T-helper 2 cell (primary cell): ENCODE measurements around the gene NALCN.

Source experiments
- DNase-seq, 5 experiments: peaks; one replicate each; pipeline versions ENCODE4 v3.0.0 to v3.0.0-alpha.2; 2012 to 2022

NALCN gene

DNA sequence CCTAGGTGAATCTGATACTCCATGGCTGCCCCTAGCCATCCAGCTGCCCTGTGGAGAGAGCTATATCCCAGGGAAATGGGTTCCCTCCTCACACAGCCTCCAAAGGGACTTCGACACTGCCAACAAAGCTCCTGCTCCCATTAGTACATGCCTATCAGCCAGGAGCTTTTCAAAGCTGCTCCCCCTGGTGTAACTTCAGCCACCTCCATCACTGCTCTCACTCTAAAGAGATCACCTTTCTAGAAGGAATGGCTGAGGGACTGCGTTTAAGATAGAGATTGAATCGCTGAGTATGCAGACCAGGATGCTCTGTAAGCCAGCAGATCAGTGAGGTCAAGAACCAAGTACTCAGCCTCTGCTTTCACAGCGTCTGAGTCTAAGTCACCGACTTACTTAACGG, 213.7 kb downstream of the NALCN start:
- DNase-seq = no peak

DNA sequence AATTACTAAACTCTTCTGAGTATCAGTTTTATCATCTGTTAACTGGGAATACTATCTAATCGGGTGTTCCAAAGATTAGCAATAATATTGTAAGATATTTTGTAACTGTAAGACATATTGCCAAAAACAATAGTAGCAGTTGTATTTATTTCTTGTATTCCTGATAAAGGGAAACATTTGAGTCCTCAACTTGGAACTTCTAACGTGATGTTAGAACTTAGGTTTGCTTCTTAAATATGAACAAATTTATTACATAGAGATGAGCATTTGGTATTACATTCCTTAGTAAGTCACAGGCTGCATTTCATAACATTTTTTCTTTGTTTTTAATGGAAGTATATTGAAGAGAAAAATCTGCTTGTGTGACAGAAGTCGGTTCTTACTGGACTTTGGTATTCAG, 225.3 kb downstream of the NALCN start:
- no peak for DNase-seq

DNA sequence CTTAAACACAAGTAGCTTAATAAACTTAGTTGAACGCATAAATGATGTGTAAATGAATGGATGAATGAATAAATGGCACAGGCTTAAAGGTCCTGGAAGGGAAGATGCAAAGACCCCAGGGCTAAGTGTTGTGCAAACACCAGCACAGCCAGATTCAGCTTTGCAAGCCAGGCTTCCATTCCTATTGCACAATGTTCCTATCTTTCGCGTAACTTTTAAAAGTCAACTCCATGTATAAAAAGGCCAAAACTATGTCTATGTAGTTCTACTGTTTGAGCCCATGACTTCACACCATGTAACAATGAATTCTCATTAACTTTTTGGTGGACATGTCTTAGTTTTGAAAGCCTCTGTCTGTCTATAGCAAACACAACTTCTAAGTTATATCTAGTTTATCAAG, 226.0 kb downstream of the NALCN start:
- DNase-seq = no peak

DNA sequence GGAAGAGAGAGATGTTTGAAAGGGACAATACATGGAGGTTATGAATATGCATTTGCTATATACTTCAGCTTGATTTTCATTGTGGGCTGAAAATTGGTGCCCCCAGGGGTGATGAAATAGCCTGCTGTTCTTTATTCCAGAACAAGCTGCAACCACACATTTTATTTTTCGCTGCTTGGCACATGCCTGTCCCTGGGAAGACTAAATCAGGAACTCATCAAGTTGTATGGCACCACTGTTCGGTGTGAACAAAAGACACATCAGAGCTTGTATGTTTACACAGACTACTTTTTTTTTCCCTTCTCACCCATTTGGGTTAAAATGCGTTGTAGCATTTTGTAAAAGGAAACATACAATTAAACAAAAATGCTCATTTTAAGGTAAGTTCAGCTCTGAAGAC, 230.7 kb downstream of the NALCN start:
- DNase-seq = no peak

DNA sequence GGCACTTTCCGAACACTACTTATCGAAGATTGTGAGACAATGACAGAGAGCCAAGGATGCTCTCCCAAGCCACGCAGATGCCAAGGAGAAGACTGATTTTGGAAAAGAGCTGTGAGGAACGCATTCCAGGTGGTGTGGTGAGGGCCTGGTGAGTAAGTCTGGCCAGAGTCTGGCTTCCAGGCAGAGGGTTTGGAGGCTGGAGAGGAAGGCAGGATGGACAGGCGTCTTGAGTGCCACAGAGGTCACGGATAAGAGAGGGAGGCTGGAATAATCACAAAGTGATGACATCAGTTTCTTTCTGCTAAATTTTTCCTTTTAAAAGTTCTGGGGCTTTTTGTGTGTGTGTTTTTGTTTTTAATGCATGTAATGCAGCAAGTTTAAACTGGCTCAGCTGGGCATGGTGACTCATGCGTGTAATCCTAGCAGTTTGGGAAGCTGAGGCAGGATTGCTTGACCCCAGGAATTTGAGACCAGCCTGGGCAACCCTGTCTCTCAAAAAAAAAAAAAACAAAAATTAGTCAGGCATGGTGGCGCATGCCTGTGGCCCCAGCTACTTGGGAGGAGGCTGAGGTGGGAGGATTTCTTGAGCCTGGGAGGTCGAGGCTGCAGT, 235.1 kb downstream of the NALCN start:
- DNase-seq = no peak

DNA sequence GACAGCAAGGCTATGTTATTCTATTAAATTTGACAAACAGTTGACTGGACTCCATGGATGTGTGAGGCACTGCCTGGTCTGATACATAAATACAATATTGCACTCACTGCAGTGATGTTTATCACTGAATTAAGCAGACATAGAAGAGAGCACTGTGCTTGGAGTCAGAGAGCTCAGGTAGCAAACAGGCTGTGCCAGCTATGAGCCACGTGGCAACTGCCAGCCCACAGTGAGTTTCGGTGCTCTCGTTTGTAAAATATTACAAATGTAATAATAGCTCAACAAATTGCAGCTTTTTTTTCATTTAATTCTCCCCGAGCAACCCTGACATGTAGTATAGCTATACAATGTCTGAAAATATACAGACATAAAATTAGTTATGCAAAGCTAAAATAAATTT, 237.3 kb downstream of the NALCN start:
- no peak for DNase-seq

DNA sequence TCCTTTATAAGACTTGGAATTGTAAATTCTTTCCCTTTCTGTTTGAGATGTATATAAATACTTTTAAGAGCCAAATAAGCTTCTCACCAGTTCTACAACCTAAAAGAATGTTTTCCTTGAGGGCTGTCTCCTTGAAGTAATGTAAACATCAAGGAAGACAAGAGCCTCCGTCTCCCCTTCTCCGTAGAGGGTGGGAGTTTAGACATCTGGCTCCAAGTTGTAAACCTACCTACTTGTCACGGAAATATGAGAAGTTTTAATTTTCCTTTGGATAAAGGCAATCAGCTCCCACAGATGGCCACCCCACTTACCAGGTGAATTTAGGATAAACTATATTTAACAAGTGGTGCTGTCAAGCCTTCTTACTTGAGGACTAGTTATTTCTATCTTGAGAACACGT, 237.9 kb downstream of the NALCN start:
- no peak for DNase-seq

DNA sequence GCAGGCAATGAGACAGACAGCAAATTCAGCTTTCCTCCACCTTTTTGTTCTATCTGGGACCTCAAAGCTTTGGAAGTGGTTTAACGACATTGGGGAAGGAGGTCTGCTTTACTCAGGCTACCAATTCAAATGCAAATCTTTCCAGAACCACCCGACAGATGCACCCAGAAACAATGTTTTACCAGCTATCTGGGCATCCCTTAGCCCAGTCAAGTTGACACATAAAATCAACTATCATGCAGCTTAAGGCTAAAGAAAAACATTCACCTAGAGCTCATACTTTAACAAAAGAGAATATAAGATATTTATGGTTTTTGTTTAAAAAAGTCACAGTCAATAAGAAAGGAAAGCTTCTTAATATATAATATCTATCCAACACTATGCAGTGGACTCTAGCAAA, 246.0 kb downstream of the NALCN start:
- DNase-seq = no peak

DNA sequence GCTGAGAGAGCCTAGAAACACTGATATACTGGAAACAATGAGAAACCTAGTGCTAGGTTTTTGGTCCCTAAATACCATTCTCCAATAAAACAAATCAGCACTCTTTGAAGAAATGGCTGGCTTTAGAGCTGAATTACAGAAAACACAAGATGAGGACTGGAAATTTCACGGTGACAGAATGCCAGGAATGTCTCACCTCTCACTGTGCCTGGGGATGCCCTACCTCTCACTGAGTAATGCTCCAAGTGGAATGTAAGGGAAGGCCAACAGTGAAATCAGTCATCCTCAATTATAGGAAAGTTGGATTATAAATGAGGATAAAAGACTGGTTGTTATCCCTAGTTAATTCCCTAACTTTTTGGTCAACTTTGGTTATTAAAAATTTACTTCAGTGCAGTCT, 259.0 kb downstream of the NALCN start:
- no peak for DNase-seq

DNA sequence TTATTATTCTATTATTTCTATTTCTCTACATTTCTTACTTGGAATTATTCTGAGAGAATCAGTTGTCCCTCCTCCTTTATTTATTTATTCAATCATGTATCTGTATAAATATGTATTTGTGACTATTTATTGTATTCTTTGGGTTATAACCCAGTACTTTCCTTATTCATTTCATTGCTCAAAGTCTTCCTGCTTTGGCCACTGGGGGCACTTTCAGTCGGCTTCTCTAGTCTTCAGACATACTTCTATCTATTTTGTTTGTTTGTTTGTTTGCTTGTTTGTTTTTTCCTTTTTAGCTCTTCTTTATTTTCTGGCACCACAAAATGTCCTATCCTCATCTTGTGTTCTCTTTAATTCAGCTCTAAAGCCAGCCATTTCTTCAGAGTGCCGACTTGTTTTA, 260.4 kb downstream of the NALCN start:
- DNase-seq = no peak

DNA sequence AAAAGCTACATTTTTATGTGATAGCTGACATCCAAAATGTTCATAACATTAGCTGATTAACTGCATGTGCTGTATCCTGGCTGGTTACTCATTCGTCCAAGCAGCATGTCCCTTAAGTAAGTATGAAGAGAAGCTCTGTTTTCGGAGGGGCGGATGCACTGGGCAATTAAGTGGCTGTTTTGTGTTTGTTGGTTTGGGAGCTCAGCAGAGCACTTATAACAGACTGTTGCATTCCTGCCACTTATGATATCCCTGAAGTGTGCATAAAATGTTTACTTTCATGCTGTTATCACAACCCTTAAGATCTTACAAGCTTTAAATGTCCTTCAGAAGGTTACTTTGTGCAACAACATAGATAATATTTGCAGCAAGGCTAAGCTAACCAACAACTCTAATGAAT, 264.1 kb downstream of the NALCN start:
- DNase-seq = no peak

DNA sequence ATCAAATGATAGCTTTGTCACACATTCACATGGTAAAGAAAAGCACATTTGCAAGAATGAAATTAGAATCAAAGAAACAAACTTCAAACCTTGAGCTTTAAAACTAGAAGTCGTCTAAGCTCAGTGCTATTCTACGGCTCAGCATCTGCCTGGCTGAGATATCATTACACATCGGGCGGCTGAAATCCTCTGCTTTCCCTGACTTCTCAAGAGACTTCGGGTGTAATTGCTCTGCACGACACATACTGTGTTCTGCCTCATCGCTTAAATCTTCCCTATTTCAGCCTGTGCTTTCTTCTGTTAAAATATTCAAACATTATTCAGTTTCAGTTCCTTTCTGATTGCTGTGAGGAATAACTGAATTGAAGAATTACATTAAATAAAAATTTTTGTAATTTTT, 265.3 kb downstream of the NALCN start:
- no peak for DNase-seq

DNA sequence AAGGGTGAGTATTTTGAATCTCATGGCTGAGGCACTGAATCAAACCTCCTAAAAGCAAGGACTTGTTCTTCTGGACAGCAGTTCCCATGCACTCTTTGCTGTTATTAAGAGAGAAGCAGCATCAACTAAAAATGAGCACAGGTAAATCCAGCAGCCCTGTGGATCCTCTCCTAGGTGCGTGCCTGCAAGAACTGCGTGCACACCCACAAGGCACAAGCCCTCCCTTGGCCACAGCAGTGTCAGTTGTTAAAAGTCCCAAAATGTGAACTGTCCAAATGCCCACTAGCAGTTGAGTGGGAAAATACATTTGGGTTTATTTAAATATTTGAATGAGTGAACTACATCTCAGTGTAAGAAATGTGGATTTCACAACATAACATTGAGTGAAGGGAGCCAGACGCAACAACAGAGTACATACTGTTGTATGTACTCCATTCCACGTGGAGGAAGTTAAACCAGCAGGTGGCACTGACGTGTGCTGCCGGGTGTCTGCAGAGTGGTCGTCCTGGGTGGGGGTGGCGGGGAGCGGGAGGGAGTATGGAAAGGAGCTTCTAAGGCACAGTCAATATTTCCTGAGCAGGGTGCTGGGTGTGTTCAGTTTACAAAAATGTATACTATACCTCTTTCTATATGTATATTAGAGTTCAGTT, 266.4 kb downstream of the NALCN start:
- no peak for DNase-seq

DNA sequence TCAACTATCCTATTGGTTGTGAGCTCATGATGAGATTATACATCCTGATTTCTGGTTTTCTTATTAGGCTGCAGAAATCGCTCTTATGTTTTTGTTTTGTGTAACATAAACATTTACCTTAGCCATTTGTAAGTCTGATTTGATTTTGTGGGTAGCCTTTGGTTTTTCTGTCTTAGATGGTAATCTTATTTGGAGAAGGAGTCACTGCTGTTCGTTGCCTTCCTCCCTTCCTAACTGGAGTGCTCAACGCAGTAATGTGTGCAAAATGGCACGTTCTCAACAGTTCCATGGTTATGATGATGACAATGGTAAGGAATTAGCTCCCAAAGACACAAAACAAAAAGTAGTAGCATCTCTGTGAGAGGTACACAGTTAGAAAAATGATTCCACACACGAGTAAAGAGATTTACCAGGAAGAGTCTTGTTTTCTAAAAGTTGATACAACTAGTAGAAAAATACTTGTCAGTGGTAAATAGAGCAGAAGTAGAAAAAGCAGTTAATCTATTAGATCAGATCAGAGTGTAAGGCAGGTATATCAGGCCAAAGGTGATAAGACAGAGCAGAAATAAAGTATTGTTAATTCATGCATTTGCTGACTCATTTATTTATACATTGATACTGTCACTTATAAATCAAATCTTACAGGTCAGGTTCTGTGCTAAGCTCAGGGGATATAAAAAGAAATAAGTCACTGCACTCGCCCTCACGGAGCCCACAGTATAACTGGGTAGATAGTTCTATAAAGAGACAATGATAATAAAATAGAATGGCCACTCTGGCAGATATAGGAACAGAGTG, 270.0 kb downstream of the NALCN start:
- no peak for DNase-seq

DNA sequence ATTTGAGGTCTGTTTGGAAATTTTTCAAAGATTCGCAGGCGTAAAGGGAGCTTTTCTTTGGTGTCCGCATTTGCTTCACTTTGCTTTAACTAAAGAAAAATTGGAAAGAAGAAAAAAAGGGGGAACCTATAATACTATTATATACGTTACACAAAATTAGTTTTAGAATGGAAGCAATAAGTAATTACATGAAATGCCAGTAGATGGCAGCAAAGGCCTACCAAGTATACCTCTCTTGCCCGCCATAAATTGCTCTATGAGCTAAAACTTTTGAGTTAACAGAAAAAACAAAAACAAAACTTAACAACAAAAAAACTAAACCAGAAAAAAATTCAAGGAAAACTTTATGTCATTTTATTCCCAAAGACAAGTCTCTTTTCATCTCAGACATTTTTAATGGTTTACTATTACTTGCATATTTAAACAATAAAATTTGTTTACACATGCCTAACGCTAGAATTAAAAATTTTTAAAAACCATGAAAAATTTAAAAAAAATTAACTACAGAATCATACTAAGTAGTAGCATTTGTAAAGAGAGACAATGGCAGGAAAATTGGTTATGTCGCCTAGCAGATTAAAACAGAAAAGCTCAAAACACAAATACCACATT, 271.4 kb downstream of the NALCN start:
- peak in 2 of 5 experiments; percentile 1 to 52 for DNase-seq

DNA sequence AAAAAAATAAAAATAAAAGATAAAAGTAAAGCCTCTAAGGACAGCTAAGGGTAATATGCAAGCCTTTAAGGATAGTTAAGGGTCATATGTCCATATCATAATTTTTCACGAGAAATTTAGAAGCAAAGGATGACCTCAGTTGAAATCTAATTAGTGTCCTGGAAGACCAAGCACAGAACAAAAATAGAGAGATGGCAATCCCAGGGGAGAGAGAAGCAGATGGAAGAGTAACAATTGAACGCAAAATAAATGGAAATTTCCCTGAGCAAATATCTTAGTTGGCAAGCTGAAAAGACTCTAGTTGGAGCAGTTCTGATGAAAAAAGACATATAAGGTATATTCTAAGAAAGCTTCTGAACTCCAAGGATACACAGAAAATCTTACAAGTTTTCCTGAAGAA, 275.4 kb downstream of the NALCN start:
- DNase-seq = no peak

DNA sequence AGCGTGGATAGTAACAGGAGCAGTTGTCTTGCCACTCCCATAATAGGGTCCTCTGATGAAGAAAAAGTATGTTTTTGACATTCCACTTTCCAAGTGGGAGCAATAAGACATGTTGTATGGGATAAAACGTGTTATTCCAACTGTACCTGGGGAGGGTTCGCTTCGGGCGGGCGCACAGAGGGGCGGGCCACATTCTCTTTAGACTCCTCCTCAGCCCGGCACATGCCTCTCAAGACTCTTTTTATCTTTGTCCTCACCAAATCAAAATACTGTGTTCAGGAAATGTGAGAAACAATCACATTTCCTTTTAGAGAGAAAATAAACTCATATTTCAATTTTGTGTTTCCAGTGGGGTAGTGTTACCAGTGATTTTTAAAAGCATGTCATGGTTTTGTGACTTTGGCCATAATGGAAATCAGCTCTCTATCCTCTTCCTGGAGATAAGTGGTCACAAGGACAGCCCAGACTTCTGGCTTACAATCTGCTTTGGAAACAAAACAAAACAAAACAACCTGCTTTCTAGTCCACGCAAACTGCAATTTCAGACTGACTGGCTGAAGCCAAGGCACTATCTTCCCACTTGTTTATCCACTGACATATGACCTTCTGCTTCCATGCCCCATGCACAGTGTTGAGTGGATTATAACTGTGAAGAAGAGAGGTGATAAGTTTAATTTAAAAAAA, 276.1 kb downstream of the NALCN start:
- DNase-seq = no peak

DNA sequence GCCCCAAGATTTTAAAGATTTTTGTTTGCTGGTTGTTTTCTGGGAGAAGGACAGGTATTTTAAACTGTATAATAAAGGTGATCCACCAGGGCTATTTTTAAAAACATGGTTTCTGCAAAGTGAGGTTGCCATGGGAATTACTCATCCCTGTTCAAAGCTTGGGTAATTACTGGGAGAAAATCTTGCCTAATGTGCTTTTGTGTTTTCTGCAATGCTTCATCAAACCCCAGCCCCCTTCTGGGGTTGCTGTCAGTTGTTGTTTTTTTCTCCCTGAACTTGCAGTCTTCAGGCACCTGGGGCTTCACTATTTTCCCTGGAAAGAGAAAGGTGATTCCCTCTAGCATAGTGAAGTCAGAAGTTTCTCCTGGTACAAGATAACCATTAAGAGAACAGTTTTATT, 277.2 kb downstream of the NALCN start:
- DNase-seq = no peak

DNA sequence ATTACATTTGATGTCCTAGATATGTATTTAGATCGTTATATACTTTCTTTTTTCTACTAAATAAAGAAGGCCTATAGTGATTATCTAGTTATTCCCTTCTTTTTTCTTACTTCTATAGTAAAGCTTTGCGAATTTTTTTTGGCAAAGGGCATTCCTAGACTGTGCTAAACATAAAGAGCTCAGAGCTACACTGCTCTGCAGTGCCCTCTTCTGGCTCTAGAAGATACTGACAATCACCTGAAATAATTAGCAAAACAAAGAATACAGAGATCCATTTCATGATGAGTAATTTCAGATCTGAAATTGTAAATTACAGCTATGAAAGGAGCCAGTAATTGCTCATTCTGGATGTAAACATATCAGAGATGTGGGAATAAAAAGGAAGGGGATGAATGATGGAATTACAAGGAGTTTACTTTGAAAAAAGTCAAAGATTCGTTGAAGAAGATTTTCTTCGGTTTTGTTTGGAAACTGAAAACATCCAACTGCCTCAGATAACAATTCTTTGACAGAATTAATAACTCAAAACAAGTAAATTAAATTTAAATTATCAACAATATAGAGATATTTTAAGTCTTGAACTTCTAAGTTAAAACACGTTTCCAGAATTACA, 288.5 kb downstream of the NALCN start:
- DNase-seq = peak in 1 of 5 experiments; percentile 41

DNA sequence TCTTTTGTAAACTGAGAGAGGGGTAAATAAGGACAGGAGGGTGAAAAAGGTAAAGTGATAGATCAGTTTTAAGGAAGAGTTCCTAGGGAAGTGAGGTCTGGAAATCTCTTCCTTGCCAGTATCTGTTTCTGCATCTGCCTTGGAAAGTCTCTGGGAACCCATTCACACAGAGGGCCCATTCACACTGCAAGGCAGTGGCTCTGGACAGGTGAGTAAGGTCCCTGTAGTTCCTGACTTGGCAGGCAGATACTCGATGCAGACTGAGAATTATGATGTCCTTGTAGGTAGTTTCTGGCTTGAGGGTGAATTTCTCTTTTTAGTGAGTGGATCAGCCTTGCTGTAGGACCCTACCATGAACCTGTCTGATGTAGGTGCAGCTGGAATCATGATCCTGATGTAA, 293.3 kb downstream of the NALCN start:
- no peak for DNase-seq

DNA sequence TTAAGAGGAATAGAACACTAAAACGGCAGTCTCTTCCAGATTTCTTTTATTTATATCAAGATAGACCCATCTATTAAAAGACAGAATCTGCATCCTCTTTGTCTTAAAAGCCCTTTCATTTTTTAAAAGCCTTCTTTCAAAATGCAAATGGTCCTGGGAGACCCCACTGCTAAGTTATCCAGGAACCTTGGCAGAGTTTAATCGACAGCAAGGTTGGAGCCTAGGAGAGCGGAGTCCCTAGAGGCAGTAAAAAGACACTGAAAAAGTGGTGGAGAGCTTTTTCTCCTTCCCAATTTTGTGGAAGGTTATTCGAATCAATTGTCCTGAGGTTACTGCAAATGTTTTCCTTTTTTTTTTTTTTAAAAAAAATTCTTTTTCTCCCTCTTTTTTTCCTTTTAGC, 294.7 kb downstream of the NALCN start:
- DNase-seq = no peak

DNA sequence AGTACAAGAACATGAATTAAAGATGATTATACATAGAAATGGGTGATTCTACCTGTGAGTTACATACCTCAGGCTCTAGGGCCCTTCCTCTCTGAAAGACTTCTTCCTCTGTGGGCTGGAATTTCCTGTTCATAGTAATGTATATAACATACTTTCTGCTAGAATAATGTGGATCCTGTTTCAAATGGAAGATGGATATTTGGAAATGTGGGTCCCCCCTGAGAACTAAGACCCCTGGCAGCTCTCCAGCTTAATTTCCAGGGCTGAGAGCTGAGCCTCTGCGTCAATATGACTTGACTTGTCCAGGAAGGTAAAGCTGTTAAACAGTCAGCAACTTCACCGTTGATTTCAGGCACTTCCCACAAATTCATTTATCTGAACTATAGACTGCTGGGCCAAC, 296.3 kb downstream of the NALCN start:
- no peak for DNase-seq

DNA sequence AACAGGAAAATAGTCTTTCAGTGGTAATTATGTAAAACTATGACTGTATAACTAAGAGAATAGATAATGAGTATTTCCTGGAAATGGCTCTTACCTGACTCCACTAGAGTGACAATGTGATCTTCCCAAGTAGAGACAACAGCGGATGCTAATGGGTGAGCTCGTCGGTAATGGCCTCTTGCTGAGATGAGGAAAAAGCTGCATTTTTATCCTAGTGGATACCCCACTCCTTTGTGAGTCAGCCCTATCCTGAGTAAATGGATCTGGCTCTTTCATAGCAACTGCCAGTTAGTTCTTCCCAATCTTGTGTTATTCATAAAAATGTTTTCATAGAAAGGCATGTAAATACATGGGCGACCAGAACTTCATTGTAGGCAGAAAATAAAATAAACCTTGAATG, 299.5 kb downstream of the NALCN start:
- no peak for DNase-seq
